ENCODE measurements around the gene SMIM35.

SMIM35 gene

GRCh38 chr11:118049771-118050170 lies 37.0 kb downstream of the SMIM35 start:
- Histone ChIP-seq H3K4me3 (ENCODE audit: low read length) (no peak overlapping the region), H3K9me3 (ENCODE audit: control insufficient read depth, low read length) (no peaks in the 10 kb centered on the region), H3K9ac (ENCODE audit: low read length) (no peak overlapping the region), H3K36me3 (ENCODE audit: control insufficient read depth, insufficient read depth, low read length) (no peaks in the 10 kb centered on the region), H3K4me1 (ENCODE audit: control insufficient read depth, insufficient read depth, low read length) (no peaks in the 10 kb centered on the region), H3K27me3 (ENCODE audit: control insufficient read depth, insufficient read depth, low read length) (no peaks in the 10 kb centered on the region)

GRCh38 chr11:118048472-118049370 lies 38.0 kb downstream of the SMIM35 start:
- no peaks in the 10 kb centered on the region for H3K4me1 ChIP-seq (ENCODE audit: control insufficient read depth, insufficient read depth, low read length)
- no peak overlapping the region for H3K4me3 ChIP-seq (ENCODE audit: low read length)
- no peaks in the 10 kb centered on the region for H3K36me3 ChIP-seq (ENCODE audit: control insufficient read depth, insufficient read depth, low read length)
- H3K27me3 ChIP-seq (ENCODE audit: control insufficient read depth, insufficient read depth, low read length), result no peaks in the 10 kb centered on the region
- no peak overlapping the region for H3K9ac ChIP-seq (ENCODE audit: low read length)
- H3K9me3 ChIP-seq (ENCODE audit: control insufficient read depth, low read length), result no peaks in the 10 kb centered on the region

- Histone ChIP-seq H3K4me1 (ENCODE audit: control insufficient read depth, insufficient read depth, low read length) (no peaks in the 10 kb centered on the region), H3K9me3 (ENCODE audit: control insufficient read depth, low read length) (no peaks in the 10 kb centered on the region), H3K27me3 (ENCODE audit: control insufficient read depth, insufficient read depth, low read length) (no peaks in the 10 kb centered on the region), H3K9ac (ENCODE audit: low read length) (no peak overlapping the region), H3K36me3 (ENCODE audit: control insufficient read depth, insufficient read depth, low read length) (no peaks in the 10 kb centered on the region), H3K4me3 (ENCODE audit: low read length) (no peak overlapping the region)
Observed at GRCh38 chr11:118047749-118048148, 39.0 kb downstream of the SMIM35 start.

DNA sequence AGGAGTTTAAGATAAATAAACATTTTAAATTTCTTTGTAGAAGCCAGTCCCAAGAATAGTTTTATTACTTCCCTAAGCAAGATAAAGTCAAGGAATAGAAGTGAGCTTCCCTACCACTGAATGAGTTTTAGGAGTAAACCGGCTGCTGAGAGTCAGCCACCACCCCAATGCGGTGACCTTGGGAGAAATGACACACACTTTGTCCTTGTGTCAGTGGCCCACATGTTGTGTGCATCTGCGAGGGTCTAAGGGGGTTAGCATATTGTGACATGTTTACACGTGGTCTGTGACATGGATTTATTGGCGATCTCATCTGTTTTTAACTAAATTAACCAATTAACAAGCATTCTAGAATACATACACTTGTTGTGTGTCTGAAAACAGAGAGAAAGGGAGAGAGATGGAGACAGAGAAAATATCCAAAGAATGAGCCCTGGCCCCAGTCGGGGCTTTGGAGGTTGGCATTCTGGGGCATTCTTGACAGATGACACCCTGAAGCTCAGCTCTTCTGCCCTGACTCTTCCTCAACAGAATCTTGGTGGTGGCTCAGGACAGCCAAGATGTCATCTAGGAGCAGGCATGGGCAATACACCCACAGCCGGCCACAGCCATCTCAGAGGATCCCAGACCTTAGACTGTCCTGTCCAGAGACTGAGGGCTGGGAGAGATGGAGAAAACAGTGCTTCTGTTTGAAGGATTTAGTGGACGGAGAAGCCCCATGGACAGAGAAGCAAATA lies 39.6 kb downstream of the SMIM35 start:
- Histone ChIP-seq H3K4me1 (ENCODE audit: control insufficient read depth, insufficient read depth, low read length) (no peaks in the 10 kb centered on the region), H3K9me3 (ENCODE audit: control insufficient read depth, low read length) (no peaks in the 10 kb centered on the region), H3K27me3 (ENCODE audit: control insufficient read depth, insufficient read depth, low read length) (no peaks in the 10 kb centered on the region), H3K4me3 (ENCODE audit: low read length) (no peak overlapping the region), H3K36me3 (ENCODE audit: control insufficient read depth, insufficient read depth, low read length) (no peaks in the 10 kb centered on the region), H3K9ac (ENCODE audit: low read length) (no peak overlapping the region)

- no peaks in the 10 kb centered on the region for H3K9me3 ChIP-seq (ENCODE audit: control insufficient read depth, low read length)
- no peak overlapping the region for H3K4me3 ChIP-seq (ENCODE audit: low read length)
- H3K36me3 ChIP-seq (ENCODE audit: control insufficient read depth, insufficient read depth, low read length), result no peaks in the 10 kb centered on the region
- no peak overlapping the region for H3K9ac ChIP-seq (ENCODE audit: low read length)
- H3K27me3 ChIP-seq (ENCODE audit: control insufficient read depth, insufficient read depth, low read length), result no peaks in the 10 kb centered on the region
- H3K4me1 ChIP-seq (ENCODE audit: control insufficient read depth, insufficient read depth, low read length), result no peaks in the 10 kb centered on the region
Observed at GRCh38 chr11:118046051-118046963, 40.5 kb downstream of the SMIM35 start.

DNA sequence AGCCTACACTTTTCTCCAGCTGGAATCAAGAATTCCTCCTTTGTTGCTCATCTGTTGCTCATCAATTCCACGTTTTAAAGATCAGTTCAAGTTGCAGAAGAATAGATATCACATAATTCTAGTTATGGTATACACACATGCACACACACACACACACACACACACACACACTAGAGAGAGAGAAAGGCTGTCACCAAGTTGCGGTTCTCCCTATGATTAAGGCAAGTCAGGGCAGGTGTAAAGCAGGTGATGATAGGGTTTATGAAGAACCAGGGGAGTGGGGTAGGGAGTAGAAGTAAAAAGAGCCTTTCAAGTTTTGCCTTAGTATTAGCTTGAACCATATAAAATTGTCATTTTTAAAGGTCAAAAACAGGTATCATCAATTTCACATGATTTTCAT lies 41.6 kb downstream of the SMIM35 start:
- Histone ChIP-seq H3K4me1 (ENCODE audit: control insufficient read depth, insufficient read depth, low read length) (no peaks in the 10 kb centered on the region), H3K4me3 (ENCODE audit: low read length) (no peak overlapping the region), H3K9ac (ENCODE audit: low read length) (no peak overlapping the region), H3K9me3 (ENCODE audit: control insufficient read depth, low read length) (no peaks in the 10 kb centered on the region), H3K36me3 (ENCODE audit: control insufficient read depth, insufficient read depth, low read length) (no peaks in the 10 kb centered on the region), H3K27me3 (ENCODE audit: control insufficient read depth, insufficient read depth, low read length) (no peaks in the 10 kb centered on the region)

DNA sequence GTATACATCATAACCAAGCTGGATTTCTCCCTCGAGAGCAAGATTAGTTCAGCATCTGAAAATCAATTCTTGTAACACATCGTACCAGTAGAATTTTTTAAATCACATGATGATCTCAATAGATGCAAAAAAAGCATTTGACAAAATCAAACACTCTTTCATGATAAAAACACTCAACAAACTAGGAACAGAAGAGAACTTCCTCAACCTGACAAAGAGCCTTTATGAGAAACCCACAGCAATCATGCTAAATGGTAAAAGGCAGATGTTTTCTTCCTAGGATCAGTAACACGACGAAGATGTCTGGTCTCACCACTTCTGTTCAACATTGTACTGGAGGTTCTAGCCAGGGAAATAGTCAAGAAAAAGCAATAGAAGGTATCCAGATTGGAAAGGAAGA lies 44.0 kb downstream of the SMIM35 start:
- Histone ChIP-seq H3K27me3 (ENCODE audit: control insufficient read depth, insufficient read depth, low read length) (no peaks in the 10 kb centered on the region), H3K4me3 (ENCODE audit: low read length) (no peak overlapping the region), H3K4me1 (ENCODE audit: control insufficient read depth, insufficient read depth, low read length) (no peaks in the 10 kb centered on the region), H3K9ac (ENCODE audit: low read length) (no peak overlapping the region), H3K9me3 (ENCODE audit: control insufficient read depth, low read length) (no peaks in the 10 kb centered on the region), H3K36me3 (ENCODE audit: control insufficient read depth, insufficient read depth, low read length) (no peaks in the 10 kb centered on the region)

- Histone ChIP-seq H3K36me3 (ENCODE audit: control insufficient read depth, insufficient read depth, low read length) (no peaks in the 10 kb centered on the region), H3K4me1 (ENCODE audit: control insufficient read depth, insufficient read depth, low read length) (no peaks in the 10 kb centered on the region), H3K27me3 (ENCODE audit: control insufficient read depth, insufficient read depth, low read length) (no peaks in the 10 kb centered on the region), H3K4me3 (ENCODE audit: low read length) (no peak overlapping the region), H3K9ac (ENCODE audit: low read length) (no peak overlapping the region), H3K9me3 (ENCODE audit: control insufficient read depth, low read length) (no peaks in the 10 kb centered on the region)
Observed at GRCh38 chr11:118042141-118042540, 44.6 kb downstream of the SMIM35 start.

- H3K4me3 ChIP-seq (ENCODE audit: low read length), result no peak overlapping the region
- H3K36me3 ChIP-seq (ENCODE audit: control insufficient read depth, insufficient read depth, low read length), result no peaks in the 10 kb centered on the region
- H3K27me3 ChIP-seq (ENCODE audit: control insufficient read depth, insufficient read depth, low read length), result peaks cover 4% of the 10 kb centered on the region
- no peaks in the 10 kb centered on the region for H3K9me3 ChIP-seq (ENCODE audit: control insufficient read depth, low read length)
- H3K4me1 ChIP-seq (ENCODE audit: control insufficient read depth, insufficient read depth, low read length), result no peaks in the 10 kb centered on the region
- H3K9ac ChIP-seq (ENCODE audit: low read length), result no peak overlapping the region
Observed at GRCh38 chr11:118033443-118033842, 53.3 kb downstream of the SMIM35 start.

DNA sequence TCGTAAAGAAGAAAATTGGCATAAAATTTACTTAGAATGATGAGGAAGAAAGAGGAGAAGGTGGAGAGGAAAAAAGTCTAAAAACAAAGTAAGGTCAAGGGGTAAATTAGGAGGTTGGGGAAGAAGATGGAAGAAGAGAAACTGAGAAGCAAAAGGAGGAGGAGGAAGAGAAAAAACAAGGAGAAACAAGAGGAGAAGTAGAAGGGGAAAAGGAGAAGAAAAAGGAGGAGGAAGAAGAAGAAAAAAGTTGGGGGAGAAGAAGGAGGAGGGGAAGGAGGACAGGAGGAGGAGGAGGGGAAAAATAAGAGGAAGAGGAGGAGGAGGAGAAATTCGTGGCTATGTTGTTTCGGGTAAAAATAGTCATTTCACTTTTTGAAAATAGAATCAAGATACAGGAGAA lies 58.1 kb downstream of the SMIM35 start:
- H3K4me1 ChIP-seq (ENCODE audit: control insufficient read depth, insufficient read depth, low read length), result no peaks in the 10 kb centered on the region
- no peak overlapping the region for H3K4me3 ChIP-seq (ENCODE audit: low read length)
- H3K9me3 ChIP-seq (ENCODE audit: control insufficient read depth, low read length), result no peaks in the 10 kb centered on the region
- H3K27me3 ChIP-seq (ENCODE audit: control insufficient read depth, insufficient read depth, low read length), result peaks cover 4% of the 10 kb centered on the region
- no peak overlapping the region for H3K9ac ChIP-seq (ENCODE audit: low read length)
- no peaks in the 10 kb centered on the region for H3K36me3 ChIP-seq (ENCODE audit: control insufficient read depth, insufficient read depth, low read length)

DNA sequence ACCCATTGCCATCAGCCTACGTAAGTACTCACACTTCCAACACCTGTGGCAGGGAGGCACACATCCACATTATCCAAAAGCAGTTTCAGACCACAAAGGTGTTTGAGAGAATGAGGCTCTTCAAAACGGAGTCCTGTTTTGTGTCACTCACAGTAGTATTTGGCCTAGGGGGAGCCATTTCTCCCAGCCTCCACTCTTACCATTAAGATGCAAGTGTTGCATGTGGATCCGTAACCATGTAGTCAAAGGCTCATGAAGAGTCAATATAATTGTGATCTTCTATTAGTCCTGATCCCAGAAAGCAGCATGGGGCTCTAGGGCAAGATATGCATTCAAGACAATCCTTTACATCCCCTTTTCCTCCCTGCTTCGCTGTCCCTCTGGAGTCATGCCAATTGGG lies 59.1 kb downstream of the SMIM35 start:
- no peak overlapping the region for H3K4me3 ChIP-seq (ENCODE audit: low read length)
- H3K9ac ChIP-seq (ENCODE audit: low read length), result no peak overlapping the region
- H3K4me1 ChIP-seq (ENCODE audit: control insufficient read depth, insufficient read depth, low read length), result no peaks in the 10 kb centered on the region
- H3K9me3 ChIP-seq (ENCODE audit: control insufficient read depth, low read length), result no peaks in the 10 kb centered on the region
- H3K36me3 ChIP-seq (ENCODE audit: control insufficient read depth, insufficient read depth, low read length), result no peaks in the 10 kb centered on the region
- peaks cover 4% of the 10 kb centered on the region for H3K27me3 ChIP-seq (ENCODE audit: control insufficient read depth, insufficient read depth, low read length)

All from mucosa of stomach (tissue), 1 donor.